Endodermal cell (in vitro differentiated cells): ENCODE data around the gene DIP2B. TPM values are rescaled to one million over a fixed set of nuclear protein-coding genes. Genes with fewer than 3 reads are reported as not detected.
A peak's percentile ranks its signal among the peaks of the same experiment; 100 is the strongest.

Experiments used
- DNase-seq: peaks from one replicate; pipeline ENCODE4 v3.0.0-alpha.2; 2017
- H3K27ac ChIP-seq: 2 replicates; pipeline ENCODE4 v1.5.1; 2013; ENCODE audit warnings: mild to moderate bottlenecking, low read depth, low read length, moderate library complexity
- H3K27me3 ChIP-seq: 2 replicates; pipeline ENCODE4 v1.6.1; 2013; ENCODE audit warnings: mild to moderate bottlenecking, low read length, moderate library complexity; ENCODE audit not compliant: insufficient read depth, control insufficient read depth, poor library complexity, severe bottlenecking
- H3K36me3 ChIP-seq: 2 replicates; pipeline ENCODE4 v1.7.0; 2013; ENCODE audit warnings: mild to moderate bottlenecking, low read length, moderate library complexity; ENCODE audit not compliant: control insufficient read depth, insufficient read depth
- H3K4me1 ChIP-seq: one replicate; pipeline ENCODE4 v1.7.0; 2013; ENCODE audit warnings: low read length; ENCODE audit not compliant: control insufficient read depth, insufficient read depth
- H3K4me3 ChIP-seq: 2 replicates; pipeline ENCODE4 v1.5.1; 2013; ENCODE audit warnings: mild to moderate bottlenecking, low read length, moderate library complexity
- H3K9ac ChIP-seq: 2 replicates; pipeline ENCODE4 v1.6.1; 2013; ENCODE audit warnings: mild to moderate bottlenecking, low read length, moderate library complexity; ENCODE audit not compliant: poor library complexity, severe bottlenecking; ENCODE audit errors: extremely low read depth
- H3K9me3 ChIP-seq: 2 replicates; pipeline ENCODE4 v1.6.1; 2013; ENCODE audit warnings: mild to moderate bottlenecking, low read length, moderate library complexity; ENCODE audit not compliant: control insufficient read depth
- H3K27ac Mint-ChIP-seq: 2 replicates; pipeline ENCODE4 v1.8.0; 2020; ENCODE audit warnings: mixed read lengths
- H3K27me3 Mint-ChIP-seq: 2 replicates; pipeline ENCODE4 v1.8.0; 2021; ENCODE audit warnings: mild to moderate bottlenecking, mixed read lengths; ENCODE audit not compliant: insufficient read depth
- H3K36me3 Mint-ChIP-seq: 2 replicates; pipeline ENCODE4 v1.8.0; 2020; ENCODE audit warnings: low read depth, mixed read lengths
- H3K4me1 Mint-ChIP-seq: 2 replicates; pipeline ENCODE4 v1.8.0; 2020; ENCODE audit warnings: mixed read lengths
- H3K4me3 Mint-ChIP-seq: 2 replicates; pipeline ENCODE4 v1.8.0; 2020; ENCODE audit warnings: mild to moderate bottlenecking, moderate library complexity, mixed read lengths
- H3K9me3 Mint-ChIP-seq: 2 replicates; pipeline ENCODE4 v1.8.0; 2020; ENCODE audit warnings: mild to moderate bottlenecking, mixed read lengths
- WGBS, 2 experiments: methylation state at CpG; one replicate each; pipeline versions ENCODE4 v1.1.5 to v1.1.7; 2013; ENCODE audit warnings: missing lambda C conversion rate in 2 of 2, mixed read lengths in 1 of 2; ENCODE audit not compliant: insufficient coverage in 1 of 2, insufficient read length in 1 of 2; 5-methylcytosine and 5-hydroxymethylcytosine counted together
- total RNA-seq, 2 donors: library from RNA; stranded (reverse); fragmentation: NEBNext Ultra II Directional in 1 of 2; extraction: Animal tissue kit (Norgen Biotek cat#: 25700) in 1 of 2; gene quantifications; 2 replicates in 1 of 2; 3 replicates in 1 of 2; pipeline ENCODE4 v1.2.1, GENCODE V29; 2021
- TF ChIP-seq, protein P1 (sequence below): fragments of 200-600 bp; sonication (generic); conservative IDR thresholded peaks from 2 replicates; pipeline ENCODE4 v1.5.0; 2021; ENCODE audit warnings: antibody characterized with exemption, mild to moderate bottlenecking

The DIP2B gene
- total RNA-seq, 2 donors from 2014 or later: 20.6 to 21.3 TPM

- Histone ChIP-seq H3K27ac (no peak overlapping the region), H3K9me3 (no peaks in the 10 kb centered on the region), H3K27me3 (no peaks in the 10 kb centered on the region), H3K4me3 (no peak overlapping the region), H3K4me1 (no peaks in the 10 kb centered on the region), H3K36me3 (no peaks in the 10 kb centered on the region), H3K9ac (no peak overlapping the region)
- no peaks in the 10 kb centered on the region for H3K9me3 Mint-ChIP-seq
- H3K4me3 Mint-ChIP-seq: no peak overlapping the region
- DNase-seq: peak; percentile 8
- H3K27me3 Mint-ChIP-seq: no peaks in the 10 kb centered on the region
- WGBS, 2 experiments: 95 to 100% methylated on average over 1 of the region's 1 CpG
- TF ChIP-seq, protein P1, sequence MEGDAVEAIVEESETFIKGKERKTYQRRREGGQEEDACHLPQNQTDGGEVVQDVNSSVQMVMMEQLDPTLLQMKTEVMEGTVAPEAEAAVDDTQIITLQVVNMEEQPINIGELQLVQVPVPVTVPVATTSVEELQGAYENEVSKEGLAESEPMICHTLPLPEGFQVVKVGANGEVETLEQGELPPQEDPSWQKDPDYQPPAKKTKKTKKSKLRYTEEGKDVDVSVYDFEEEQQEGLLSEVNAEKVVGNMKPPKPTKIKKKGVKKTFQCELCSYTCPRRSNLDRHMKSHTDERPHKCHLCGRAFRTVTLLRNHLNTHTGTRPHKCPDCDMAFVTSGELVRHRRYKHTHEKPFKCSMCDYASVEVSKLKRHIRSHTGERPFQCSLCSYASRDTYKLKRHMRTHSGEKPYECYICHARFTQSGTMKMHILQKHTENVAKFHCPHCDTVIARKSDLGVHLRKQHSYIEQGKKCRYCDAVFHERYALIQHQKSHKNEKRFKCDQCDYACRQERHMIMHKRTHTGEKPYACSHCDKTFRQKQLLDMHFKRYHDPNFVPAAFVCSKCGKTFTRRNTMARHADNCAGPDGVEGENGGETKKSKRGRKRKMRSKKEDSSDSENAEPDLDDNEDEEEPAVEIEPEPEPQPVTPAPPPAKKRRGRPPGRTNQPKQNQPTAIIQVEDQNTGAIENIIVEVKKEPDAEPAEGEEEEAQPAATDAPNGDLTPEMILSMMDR: no peak
- H3K4me1 Mint-ChIP-seq: peaks cover 4% of the 10 kb centered on the region
- peaks cover 7% of the 10 kb centered on the region for H3K36me3 Mint-ChIP-seq
- no peak overlapping the region for H3K27ac Mint-ChIP-seq
Measured at GRCh38 chr12:50523772-50524171, 19.0 kb downstream of the DIP2B start.

DNA sequence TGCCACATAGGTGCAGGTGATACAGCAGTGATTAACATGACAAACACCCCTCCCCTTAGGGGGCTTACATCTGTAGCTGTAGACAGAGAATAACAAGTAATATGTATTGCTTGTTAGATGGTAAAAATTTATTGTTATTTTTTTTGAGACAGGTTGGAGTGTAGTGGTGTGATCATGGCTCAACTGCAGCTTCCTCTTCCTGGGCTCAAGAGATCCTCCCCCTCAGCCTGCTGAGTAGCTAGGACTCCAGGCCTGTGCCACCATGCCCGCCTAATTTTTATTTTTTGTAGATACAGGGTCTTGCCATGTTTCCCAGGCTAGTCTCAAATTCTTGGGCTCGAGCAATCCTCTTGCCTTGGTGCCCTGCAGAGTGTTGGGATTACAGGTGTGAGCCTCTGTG, 19.8 kb downstream of the DIP2B start:
- Mint-ChIP-seq H3K4me3 (no peak overlapping the region), H3K4me1 (peaks cover 11% of the 10 kb centered on the region), H3K9me3 (no peaks in the 10 kb centered on the region), H3K27ac (no peak overlapping the region), H3K27me3 (no peaks in the 10 kb centered on the region), H3K36me3 (peaks cover 7% of the 10 kb centered on the region)
- H3K36me3 ChIP-seq: no peaks in the 10 kb centered on the region
- no peak overlapping the region for H3K4me3 ChIP-seq
- no peaks in the 10 kb centered on the region for H3K27me3 ChIP-seq
- H3K27ac ChIP-seq: no peak overlapping the region
- no peak for DNase-seq
- TF ChIP-seq, protein P1: no peak
- H3K9ac ChIP-seq: no peak overlapping the region
- H3K9me3 ChIP-seq: no peaks in the 10 kb centered on the region
- WGBS, 2 experiments: 88 to 97% methylated on average over 2 of the region's 2 CpGs
- H3K4me1 ChIP-seq: no peaks in the 10 kb centered on the region

- H3K27ac Mint-ChIP-seq: no peak overlapping the region
- Histone ChIP-seq H3K4me3 (no peak overlapping the region), H3K27ac (no peak overlapping the region), H3K9me3 (no peaks in the 10 kb centered on the region), H3K4me1 (no peaks in the 10 kb centered on the region), H3K9ac (no peak overlapping the region), H3K36me3 (no peaks in the 10 kb centered on the region), H3K27me3 (no peaks in the 10 kb centered on the region)
- H3K4me1 Mint-ChIP-seq: peaks cover 13% of the 10 kb centered on the region
- WGBS, 2 experiments: 96 to 100% methylated on average over 2 of the region's 2 CpGs
- peaks cover 7% of the 10 kb centered on the region for H3K36me3 Mint-ChIP-seq
- DNase-seq: peak; percentile 11
- H3K27me3 Mint-ChIP-seq: no peaks in the 10 kb centered on the region
- H3K4me3 Mint-ChIP-seq: no peak overlapping the region
- H3K9me3 Mint-ChIP-seq: no peaks in the 10 kb centered on the region
- TF ChIP-seq, protein P1: no peak
Measured at GRCh38 chr12:50525422-50525821, 20.6 kb downstream of the DIP2B start.
